DOHH2 (cell line): ENCODE measurements around the gene OLIG3.

Experiments used
- H3F3A ChIP-seq: fragments of 200-600 bp; sonication (generic), shearing (Covaris generic); 2 replicates; pipeline ENCODE4 v1.6.0; 2016; ENCODE audit warnings: antibody characterized with exemption, mild to moderate bottlenecking; ENCODE audit not compliant: control insufficient read depth, insufficient read depth
- H3K27ac ChIP-seq: fragments of 200-600 bp; sonication (generic); 2 replicates; pipeline ENCODE4 v1.5.1; 2014; ENCODE audit warnings: low read depth, mild to moderate bottlenecking, low read length, moderate library complexity
- H3K27me3 ChIP-seq: fragments of 200-600 bp; sonication (generic); 2 replicates; pipeline ENCODE4 v1.6.1; 2014; ENCODE audit warnings: mild to moderate bottlenecking, low read length, mixed read lengths; ENCODE audit not compliant: control insufficient read depth
- H3K36me3 ChIP-seq: fragments of 200-600 bp; sonication (generic); 2 replicates; pipeline ENCODE4 v1.6.1; 2014; ENCODE audit warnings: mild to moderate bottlenecking, low read length, moderate library complexity, mixed read lengths; ENCODE audit not compliant: control insufficient read depth
- H3K4me1 ChIP-seq: fragments of 200-600 bp; sonication (generic); 2 replicates; pipeline ENCODE4 v1.6.1; 2014; ENCODE audit warnings: mild to moderate bottlenecking, low read length, mixed read lengths; ENCODE audit not compliant: control insufficient read depth
- H3K4me2 ChIP-seq: fragments of 200-600 bp; sonication (generic); 2 replicates; pipeline ENCODE4 v1.6.0; 2014; ENCODE audit warnings: mild to moderate bottlenecking, low read length, moderate library complexity
- H3K4me3 ChIP-seq: fragments of 200-600 bp; sonication (generic); 2 replicates; pipeline ENCODE4 v1.5.1; 2014; ENCODE audit warnings: mild to moderate bottlenecking, low read length, mixed read lengths
- H3K79me2 ChIP-seq: fragments of 200-600 bp; sonication (generic); 2 replicates; pipeline ENCODE4 v1.6.1; 2014; ENCODE audit warnings: mild to moderate bottlenecking, low read length, mixed read lengths; ENCODE audit not compliant: control insufficient read depth
- H3K9me2 ChIP-seq: fragments of 200-600 bp; sonication (generic); replicated peaks from 2 replicates; pipeline ENCODE4 v1.6.1; 2014; ENCODE audit warnings: mild to moderate bottlenecking, low read length, mixed read lengths; ENCODE audit not compliant: control insufficient read depth
- H3K9me3 ChIP-seq: fragments of 200-600 bp; sonication (generic); 2 replicates; pipeline ENCODE4 v1.6.1; 2014; ENCODE audit warnings: antibody characterized with exemption, low read length, mixed read lengths; ENCODE audit not compliant: control insufficient read depth, insufficient read depth
- H4K20me1 ChIP-seq: fragments of 200-600 bp; sonication (generic); 2 replicates; pipeline ENCODE4 v1.6.0; 2014; ENCODE audit warnings: low read depth, mild to moderate bottlenecking, antibody characterized with exemption, low read length, moderate library complexity; ENCODE audit not compliant: control insufficient read depth, insufficient read depth
- CTCF ChIP-seq: fragments of 200-600 bp; sonication (generic); IDR thresholded peaks from one replicate; pipeline ENCODE4 v1.5.1; 2014; ENCODE audit warnings: antibody characterized with exemption, mild to moderate bottlenecking, low read depth, low read length; ENCODE audit not compliant: poor library complexity, severe bottlenecking
- EZH2phosphoT487 ChIP-seq: fragments of 200-600 bp; sonication (generic); IDR thresholded peaks from 2 replicates; pipeline ENCODE4 v1.6.1; 2017; ENCODE audit warnings: borderline replicate concordance, mild to moderate bottlenecking, antibody characterized with exemption, low read length, moderate library complexity, mixed read lengths

The OLIG3 gene

GRCh38 chr6:137488150-137489045 lies 5.8 kb downstream of the OLIG3 start:
- H3F3A ChIP-seq, result no peaks in the 10 kb centered on the region
- TF ChIP-seq CTCF (no peak), EZH2phosphoT487 (no peak)
- no peaks in the 10 kb centered on the region for H3K9me2 ChIP-seq
- H3K36me3 ChIP-seq, result no peaks in the 10 kb centered on the region
- H4K20me1 ChIP-seq, result no peaks in the 10 kb centered on the region
- H3K9me3 ChIP-seq, result peaks cover 4% of the 10 kb centered on the region; the same call in 1 of the 2 replicates
- no peak overlapping the region for H3K4me2 ChIP-seq
- no peaks in the 10 kb centered on the region for H3K4me1 ChIP-seq
- no peak overlapping the region for H3K27ac ChIP-seq
- H3K79me2 ChIP-seq, result no peaks in the 10 kb centered on the region
- peaks cover 17% of the 10 kb centered on the region for H3K27me3 ChIP-seq
- no peak overlapping the region for H3K4me3 ChIP-seq

- peaks cover 19% of the 10 kb centered on the region for H3K27me3 ChIP-seq
These were observed 6.4 kb downstream of the OLIG3 start for GRCh38 chr6:137487869-137488149.

GRCh38 chr6:137487181-137487868 lies 6.9 kb downstream of the OLIG3 start:
- Histone ChIP-seq H3K9me3 (no peaks in the 10 kb centered on the region; the same call in 1 of the 2 replicates), H4K20me1 (no peaks in the 10 kb centered on the region), H3K79me2 (no peaks in the 10 kb centered on the region), H3K4me1 (no peaks in the 10 kb centered on the region), H3K4me3 (no peak overlapping the region), H3K27ac (no peak overlapping the region), H3K4me2 (no peak overlapping the region), H3F3A (no peaks in the 10 kb centered on the region), H3K36me3 (no peaks in the 10 kb centered on the region), H3K27me3 (peaks cover 19% of the 10 kb centered on the region), H3K9me2 (no peaks in the 10 kb centered on the region)
- TF ChIP-seq EZH2phosphoT487 (no peak), CTCF (no peak)

More at GRCh38 chr6:137487869-137488149, 6.4 kb downstream of the OLIG3 start:
- no peak overlapping the region for H3K4me3 ChIP-seq
- no peaks in the 10 kb centered on the region; the same call in 1 of the 2 replicates for H3K9me3 ChIP-seq
- no peaks in the 10 kb centered on the region for H4K20me1 ChIP-seq
- H3K4me1 ChIP-seq, result no peaks in the 10 kb centered on the region
- H3F3A ChIP-seq, result no peaks in the 10 kb centered on the region
- no peaks in the 10 kb centered on the region for H3K9me2 ChIP-seq
- no peaks in the 10 kb centered on the region for H3K36me3 ChIP-seq
- no peak overlapping the region for H3K27ac ChIP-seq
- H3K4me2 ChIP-seq, result no peak overlapping the region
- TF ChIP-seq CTCF, result no peak
- H3K79me2 ChIP-seq, result no peaks in the 10 kb centered on the region
